Stimulated activated CD4-positive, alpha-beta T cell treated with anti-CD3 and anti-CD28 coated beads, TNF-alpha, amount 100 ng/mL, for 1 hour (primary cell): Measurements from ENCODE around the gene LY6G6C.
"Not testable (repeated sequence)": the region's sequence is repeated elsewhere in the genome, so short reads cannot be mapped to it uniquely, and the experiment has no call there.

ENCODE experiments used
- DNase-seq, 3 donors: peaks; one replicate each; pipeline ENCODE4 v3.0.0-alpha.2; 2020; ENCODE audit warnings: low read depth in 3 of 3, low spot score in 1 of 3

LY6G6C gene

DNA sequence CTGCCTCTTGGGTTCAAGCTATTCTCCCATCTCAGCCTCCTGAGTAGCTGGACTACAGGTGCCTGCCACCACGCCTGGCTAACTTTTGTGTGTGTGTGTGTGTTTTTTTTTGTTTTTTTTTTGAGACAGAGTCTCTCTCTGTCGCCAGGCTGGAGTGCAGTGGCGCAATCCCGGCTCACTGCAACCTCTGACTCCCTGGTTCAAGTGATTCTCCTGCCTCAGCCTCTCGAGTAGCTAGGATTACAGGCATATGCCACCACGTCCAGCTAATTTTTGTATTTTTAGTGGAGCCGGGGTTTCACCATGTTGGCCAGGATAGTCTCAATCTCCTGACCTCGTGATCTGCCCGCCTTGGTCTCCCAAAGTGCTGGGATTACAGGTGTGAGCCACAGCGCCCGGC is 12.4 kb downstream of the LY6G6C start:
- DNase-seq = not testable (repeated sequence)

- DNase-seq = no peak
These were observed 13.3 kb downstream of the LY6G6C start for GRCh38 chr6:31708224-31708623.

GRCh38 chr6:31707701-31708100 is 13.8 kb downstream of the LY6G6C start:
- no peak for DNase-seq

GRCh38 chr6:31706599-31706998 is 14.9 kb downstream of the LY6G6C start, which contains the start of gene LY6G6F:
LY6G6F (plus strand) TSS chr6:31706866; CDS start chr6:31706907, 41 bp downstream.
- no peak for DNase-seq

- no peak for DNase-seq
These were observed 15.6 kb downstream of the LY6G6C start for GRCh38 chr6:31705931-31706330.

- peak; percentile 89 to 94 (median 94) for DNase-seq
These were observed 18.5 kb downstream of the LY6G6C start, which contains the start of gene ABHD16A for GRCh38 chr6:31702819-31703716. ABHD16A (minus strand) TSS chr6:31703324; CDS start chr6:31703281, 43 bp downstream.

DNA sequence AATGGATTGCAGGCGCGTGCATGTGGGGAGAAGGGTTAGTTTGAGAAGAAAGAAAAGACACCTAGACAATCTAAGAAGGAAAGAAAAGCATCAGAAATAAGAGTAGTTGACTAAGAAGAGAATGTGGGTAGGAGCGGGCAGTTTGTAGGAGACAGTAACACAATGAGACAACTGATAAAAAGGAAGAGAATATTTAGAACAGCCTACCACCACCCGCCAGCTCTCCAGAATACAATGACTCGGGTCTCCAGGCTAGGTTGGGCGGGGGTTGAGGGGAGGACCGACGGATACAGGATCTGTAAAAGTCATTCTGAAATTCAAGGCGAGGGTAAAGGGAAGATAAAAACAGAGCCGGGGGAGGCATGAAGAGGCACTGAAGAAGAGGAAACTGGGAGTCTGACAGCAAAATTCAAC is 19.1 kb downstream of the LY6G6C start:
- no peak for DNase-seq

GRCh38 chr6:31701666-31702404 is 19.7 kb downstream of the LY6G6C start:
- DNase-seq = no peak

DNA sequence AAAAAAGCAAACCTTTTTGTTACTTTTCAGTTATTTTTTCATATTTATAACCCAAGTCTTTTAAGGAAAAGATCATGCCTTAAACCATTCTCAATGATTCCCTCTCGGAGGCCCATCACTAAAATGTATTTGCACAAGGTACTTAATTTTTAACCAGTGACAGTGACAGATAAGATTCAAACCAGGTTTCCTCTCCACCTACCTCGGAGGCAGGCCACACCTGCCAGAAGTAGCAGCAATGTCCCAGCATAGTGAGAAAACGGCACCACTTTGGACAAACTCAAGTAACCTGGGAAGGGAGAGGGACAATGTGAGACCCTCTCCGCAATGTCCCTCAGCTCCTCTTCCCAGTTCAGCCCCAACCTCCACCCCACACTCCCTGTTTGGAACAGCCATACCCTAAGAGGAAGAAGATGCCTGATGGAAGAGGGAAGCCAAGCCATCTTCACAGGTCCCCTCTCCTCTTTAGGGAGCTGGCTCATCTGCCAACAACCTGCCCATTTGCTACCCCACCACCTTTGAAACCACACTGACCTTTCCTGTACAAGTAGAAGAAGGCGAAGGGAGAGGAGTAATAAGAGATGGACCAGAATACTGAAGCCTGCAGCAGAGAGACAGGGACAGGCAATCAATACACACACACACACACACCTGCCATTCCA is 20.7 kb downstream of the LY6G6C start:
- DNase-seq = no peak

- DNase-seq = no peak
These were observed 24.0 kb downstream of the LY6G6C start for GRCh38 chr6:31697555-31697954.

DNA sequence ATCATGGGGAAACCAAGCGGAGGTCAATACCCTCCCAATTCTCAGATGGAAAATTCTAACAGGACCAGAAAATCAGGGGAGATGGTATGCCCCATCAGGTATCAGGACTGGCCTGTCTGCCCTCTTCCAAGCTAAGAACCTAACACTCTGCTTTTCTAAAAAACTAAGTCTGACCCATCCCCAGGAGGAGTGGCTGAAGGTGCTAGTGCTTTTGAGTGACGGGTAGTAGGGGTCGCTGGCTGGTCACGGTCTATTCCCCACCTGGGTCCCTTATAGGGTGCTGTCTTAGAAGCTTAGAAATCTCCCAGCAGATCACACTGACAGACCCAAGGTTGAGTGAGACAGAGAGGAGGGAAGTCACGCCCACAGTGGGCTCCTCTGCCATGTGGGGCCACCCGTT is 28.0 kb downstream of the LY6G6C start:
- no peak for DNase-seq

DNA sequence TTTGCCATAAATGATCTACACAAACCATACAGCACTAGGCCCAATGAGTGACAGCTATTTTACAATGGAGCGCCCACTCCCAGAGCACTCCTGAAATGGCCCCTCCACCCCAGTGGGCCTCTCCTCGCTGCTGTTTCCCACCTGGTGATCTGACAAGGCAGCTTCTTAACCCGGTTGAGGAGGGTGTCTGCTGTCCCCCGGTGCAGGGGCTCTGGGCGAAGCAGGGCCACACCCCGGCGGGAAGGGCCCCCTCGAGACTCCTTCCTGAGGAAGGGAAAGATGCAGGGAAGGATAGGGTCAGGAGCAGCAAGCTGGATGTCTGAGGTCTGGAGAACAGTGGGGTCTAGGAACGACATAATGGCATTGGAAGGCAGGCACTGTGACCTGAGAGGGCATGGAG is 28.7 kb downstream of the LY6G6C start:
- DNase-seq = no peak

- no peak for DNase-seq
These were observed 29.2 kb downstream of the LY6G6C start for GRCh38 chr6:31692353-31692752.

GRCh38 chr6:31691564-31692108 is 29.9 kb downstream of the LY6G6C start:
- DNase-seq = no peak

GRCh38 chr6:31691078-31691463 is 30.5 kb downstream of the LY6G6C start:
- no peak for DNase-seq

GRCh38 chr6:31690231-31691077 is 31.1 kb downstream of the LY6G6C start:
- DNase-seq = no peak

- no peak for DNase-seq
These were observed 32.1 kb downstream of the LY6G6C start for GRCh38 chr6:31689249-31690110.

- DNase-seq = no peak
These were observed 33.5 kb downstream of the LY6G6C start for GRCh38 chr6:31687860-31688693.
